B cell (primary cell): ENCODE results near the gene FLT1. TPM values are rescaled to one million over a fixed set of nuclear protein-coding genes. Genes with fewer than 3 reads are reported as not detected.

Experiments used
- ATAC-seq: fragments of 200-7000 bp; cut with Tn5 transposase; one replicate; pipeline ENCODE4 v1.10.0; 2021; ENCODE audit warnings: low read depth, mild to moderate bottlenecking, moderate number of reproducible peaks, moderate library complexity
- CTCF ChIA-PET: fragments of 350-600 bp; sonication (Branson Sonifier 250); formaldehyde crosslinking; loops from one replicate; lab custom pipeline; 2021; ENCODE audit warnings: antibody characterized with exemption, inconsistent platforms; lab: Charles Lee
- POLR2A ChIA-PET: fragments of 350-600 bp; sonication (Branson Sonifier 250); formaldehyde crosslinking; loops from one replicate; lab custom pipeline; 2021; ENCODE audit warnings: antibody characterized with exemption; lab: Charles Lee
- DNase-seq: peaks from one replicate; pipeline ENCODE4 v3.0.0; 2013
- H2AFZ ChIP-seq: 2 replicates; pipeline ENCODE4 v1.6.1; 2012; ENCODE audit warnings: mild to moderate bottlenecking, low read depth, low read length; ENCODE audit not compliant: insufficient read depth, poor library complexity, severe bottlenecking
- H3K27ac ChIP-seq, 2 donors: 1 replicate in 1 of 2; 2 replicates in 1 of 2; pipeline ENCODE4 v1.5.1; 2012 to 2013; ENCODE audit warnings: low read length in 2 of 2, mild to moderate bottlenecking in 2 of 2, moderate library complexity in 1 of 2
- H3K27me3 ChIP-seq, 4 experiments: fragments of 200-600 bp in 1 of 4; sonication (generic) in 1 of 4; replicated peaks in 1 of 4; 1 replicate in 2 of 4; 2 replicates in 2 of 4; pipeline versions ENCODE4 v1.6.1 to v1.7.0; 2013 to 2016; ENCODE audit warnings: low read length in 3 of 4, mild to moderate bottlenecking in 2 of 4, mixed read lengths in 1 of 4, moderate library complexity in 1 of 4; ENCODE audit not compliant: insufficient read depth in 4 of 4, control insufficient read depth in 3 of 4; ENCODE audit errors: control extremely low read depth in 1 of 4
- H3K36me3 ChIP-seq, 2 experiments: replicated peaks in 1 of 2; 1 replicate in 1 of 2; 2 replicates in 1 of 2; pipeline versions ENCODE4 v1.6.1 to v1.7.1; 2013; ENCODE audit warnings: low read length in 1 of 2; ENCODE audit not compliant: insufficient read depth in 2 of 2, control insufficient read depth in 1 of 2; ENCODE audit errors: control extremely low read depth in 1 of 2, extremely low read depth in 1 of 2
- H3K4me1 ChIP-seq, 2 donors: fragments of 200-600 bp in 1 of 2; sonication (generic) in 1 of 2; 1 replicate in 1 of 2; 2 replicates in 1 of 2; pipeline versions ENCODE4 v1.5.1 to v1.6.1; 2013 to 2017; ENCODE audit warnings: low read length in 2 of 2; ENCODE audit not compliant: control insufficient read depth in 2 of 2, insufficient read depth in 2 of 2
- H3K4me2 ChIP-seq: replicated peaks from 2 replicates; pipeline ENCODE3; 2012; ENCODE audit warnings: mild to moderate bottlenecking, low read depth, low read length; ENCODE audit not compliant: poor library complexity, severe bottlenecking
- H3K4me3 ChIP-seq, 5 experiments: fragments of 200-600 bp in 1 of 5; sonication (generic) in 1 of 5; 1 replicate in 3 of 5; 2 replicates in 2 of 5; pipeline versions ENCODE4 v1.5.1 to v1.7.0; 2011 to 2016; ENCODE audit warnings: low read length in 4 of 5, mild to moderate bottlenecking in 4 of 5, low read depth in 2 of 5, control low read depth in 1 of 5, moderate library complexity in 1 of 5; ENCODE audit not compliant: insufficient read depth in 1 of 5; ENCODE audit errors: control extremely low read depth in 1 of 5, extremely low read depth in 1 of 5
- H3K79me2 ChIP-seq: fragments of 200-600 bp; sonication (generic); one replicate; pipeline ENCODE4 v1.6.0; 2016; ENCODE audit warnings: low read length; ENCODE audit not compliant: control insufficient read depth, insufficient read depth
- H3K9ac ChIP-seq: fragments of 200-600 bp; sonication (generic); 2 replicates; pipeline ENCODE4 v1.6.1; 2017; ENCODE audit warnings: mild to moderate bottlenecking, low read length, moderate library complexity
- H3K9me3 ChIP-seq, 3 donors: one replicate each; pipeline versions ENCODE4 v1.6.1 to v1.7.1; 2013; ENCODE audit warnings: low read length in 2 of 3; ENCODE audit not compliant: control insufficient read depth in 2 of 3, insufficient read depth in 1 of 3; ENCODE audit errors: control extremely low read depth in 1 of 3
- H4K20me1 ChIP-seq: 2 replicates; pipeline ENCODE4 v1.6.0; 2012; ENCODE audit warnings: mild to moderate bottlenecking, low read length; ENCODE audit not compliant: insufficient read depth, control insufficient read depth, poor library complexity, severe bottlenecking
- H3K27ac Mint-ChIP-seq: one replicate; pipeline ENCODE4 v1.8.0; 2021; ENCODE audit warnings: mixed read lengths
- H3K27me3 Mint-ChIP-seq: one replicate; pipeline ENCODE4 v1.8.0; 2021; ENCODE audit warnings: mixed read lengths
- H3K4me1 Mint-ChIP-seq: one replicate; pipeline ENCODE4 v1.8.0; 2021; ENCODE audit warnings: mixed read lengths
- H3K4me3 Mint-ChIP-seq: one replicate; pipeline ENCODE4 v1.8.0; 2021; ENCODE audit warnings: mixed read lengths
- H3K9me3 Mint-ChIP-seq: one replicate; pipeline ENCODE4 v1.8.0; 2022; ENCODE audit warnings: mixed read lengths; ENCODE audit not compliant: insufficient read depth
- CTCF ChIP-seq: fragments of 200-600 bp; IDR thresholded peaks from one replicate; pipeline ENCODE4 v1.8.0; 2022; ENCODE audit warnings: antibody characterized with exemption, mild to moderate bottlenecking
- EZH2 ChIP-seq: IDR thresholded peaks from 2 replicates; pipeline ENCODE4 v1.6.1; 2012; ENCODE audit warnings: borderline replicate concordance, low read depth, mild to moderate bottlenecking, moderate library complexity, low read length; ENCODE audit not compliant: insufficient read depth, poor library complexity, severe bottlenecking
- WGBS: methylation state at CpG from one replicate; pipeline ENCODE4 v1.1.5; 2013; ENCODE audit warnings: missing lambda C conversion rate; ENCODE audit not compliant: insufficient coverage; 5-methylcytosine and 5-hydroxymethylcytosine counted together
- intact Hi-C: fragments of 100-400 bp; cut with micrococcal nuclease; formaldehyde crosslinking; loops from one replicate; pipeline ENCODE4 v1.10.0; 2022
- polyA plus RNA-seq: library from polyadenylated mRNA; depleted of rRNA; stranded (reverse); fragments of >200 nt; gene quantifications from 2 replicates; pipeline ENCODE4 v1.2.3, GENCODE V29; 2012
- total RNA-seq, 2 donors: library from RNA; stranded (reverse); fragments of 120-200 nt in 1 of 2; gene quantifications; 1 replicate in 1 of 2; 2 replicates in 1 of 2; pipeline versions ENCODE4 v1.2.3 to v1.2.4, GENCODE V29; 2013 to 2022

The FLT1 gene
- total and polyA plus RNA-seq, 2 donors (not counting 1 experiment from before 2014, with no cell fraction given): 1.1 to 1.2 TPM

GRCh38 chr13:28442839-28443238, 52.1 kb downstream of the FLT1 start:
- no peaks in the 10 kb centered on the region for H4K20me1 ChIP-seq

GRCh38 chr13:28441529-28441928, 53.4 kb downstream of the FLT1 start:
- TF ChIP-seq CTCF (no peak), EZH2 (no peak)
- intact Hi-C loops: no loop called here
- Histone ChIP-seq H3K9ac (no peak overlapping the region), H4K20me1 (no peaks in the 10 kb centered on the region), H3K4me3 (no peak overlapping the region), H3K4me2 (no peak overlapping the region), H2AFZ (no peak overlapping the region), H3K9me3 (peaks cover 0 to 14% (median 2%) of the 10 kb centered on the region in 3 donors), H3K36me3 (no peaks in the 10 kb centered on the region), H3K79me2 (no peaks in the 10 kb centered on the region), H3K27ac (no peak overlapping the region), H3K27me3 (peaks cover 0 to 15% (median 4%) of the 10 kb centered on the region in 4 experiments), H3K4me1 (no peaks in the 10 kb centered on the region)
- Mint-ChIP-seq H3K4me1 (no peaks in the 10 kb centered on the region), H3K27ac (no peak overlapping the region), H3K4me3 (no peak overlapping the region), H3K27me3 (peaks cover 34% of the 10 kb centered on the region), H3K9me3 (peaks cover 5% of the 10 kb centered on the region)
- no peak for DNase-seq
- ChIA-PET POLR2A (no interaction called here), CTCF (no interaction called here)
- ATAC-seq: no peak

More at GRCh38 chr13:28442839-28443238, 52.1 kb downstream of the FLT1 start:
- WGBS: no CpG with 5 or more reads among the region's 3 CpGs
- ATAC-seq: no peak
- H3K27ac ChIP-seq: no peak overlapping the region
- CTCF ChIA-PET: no interaction called here
- intact Hi-C loops: no loop called here
- H3K27me3 ChIP-seq: peaks cover 0 to 15% (median 4%) of the 10 kb centered on the region in 4 experiments
- TF ChIP-seq EZH2 (no peak), CTCF (no peak)
- no peaks in the 10 kb centered on the region for H3K4me1 Mint-ChIP-seq
- H3K9me3 ChIP-seq: peaks cover 2 to 18% (median 7%) of the 10 kb centered on the region in 3 donors
- H3K4me2 ChIP-seq: no peak overlapping the region
- H3K36me3 ChIP-seq: no peaks in the 10 kb centered on the region
- H3K4me1 ChIP-seq: no peaks in the 10 kb centered on the region
- H3K4me3 ChIP-seq: no peak overlapping the region
- no peak overlapping the region for H3K4me3 Mint-ChIP-seq
- peaks cover 7% of the 10 kb centered on the region for H3K9me3 Mint-ChIP-seq
- POLR2A ChIA-PET: no interaction called here
- H3K9ac ChIP-seq: no peak overlapping the region
- peaks cover 29% of the 10 kb centered on the region for H3K27me3 Mint-ChIP-seq
- DNase-seq: no peak
- no peak overlapping the region for H2AFZ ChIP-seq
- no peaks in the 10 kb centered on the region for H3K79me2 ChIP-seq
- H3K27ac Mint-ChIP-seq: no peak overlapping the region
